HepG2 (cell line): ENCODE measurements around the gene SLC39A10. TPM values are rescaled to one million over a fixed set of nuclear protein-coding genes. Genes with fewer than 3 reads are reported as not detected.

Source experiments
- CSRNP2 ChIP-seq: sonication (generic); formaldehyde crosslinking; conservative IDR thresholded peaks from 2 replicates; pipeline ENCODE4 v1.8.0; 2022; ENCODE audit warnings: low read depth, missing genetic modification reagents
- GATAD2A ChIP-seq: IDR thresholded peaks from 2 replicates; pipeline ENCODE4 v1.6.1; 2016
- GPBP1L1 ChIP-seq: sonication (generic); formaldehyde crosslinking; IDR thresholded peaks from 2 replicates; pipeline ENCODE4 v1.5.0; 2020; ENCODE audit warnings: mild to moderate bottlenecking, missing genetic modification reagents
- HOXA3 ChIP-seq: sonication (generic); formaldehyde crosslinking; IDR thresholded peaks from 2 replicates; pipeline ENCODE4 v1.5.0; 2020; ENCODE audit warnings: missing genetic modification reagents
- JDP2 ChIP-seq: sonication (generic); formaldehyde crosslinking; IDR thresholded peaks from 2 replicates; pipeline ENCODE4 v1.8.1; 2022; ENCODE audit warnings: missing genetic modification reagents, borderline replicate concordance
- KDM3A ChIP-seq: IDR thresholded peaks from 2 replicates; pipeline ENCODE4 v1.6.1; 2018; ENCODE audit warnings: low read depth, missing compliant biosample characterization
- PRDM4 ChIP-seq: sonication (generic); formaldehyde crosslinking; IDR thresholded peaks from 2 replicates; pipeline ENCODE4 v1.9.0; 2021; ENCODE audit warnings: missing genetic modification reagents, borderline replicate concordance
- RBM39 ChIP-seq: fragments of 200-400 bp; formaldehyde crosslinking; IDR thresholded peaks from one replicate; pipeline ENCODE4 v1.6.1; 2018; ENCODE audit warnings: antibody characterized with exemption, mild to moderate bottlenecking, low read depth, low read length; ENCODE audit not compliant: poor library complexity, severe bottlenecking
- REXO4 ChIP-seq: sonication (generic); formaldehyde crosslinking; IDR thresholded peaks from 2 replicates; pipeline ENCODE4 v1.8.0; 2022; ENCODE audit warnings: missing genetic modification reagents, mild to moderate bottlenecking, borderline replicate concordance
- SMC3 ChIP-seq: IDR thresholded peaks from 2 replicates; pipeline ENCODE4 v1.6.1; 2011; ENCODE audit warnings: low read length, improper control_type of control experiment
- SNAPC5 ChIP-seq: sonication (generic); formaldehyde crosslinking; IDR thresholded peaks from 2 replicates; pipeline ENCODE4 v1.8.1; 2023; ENCODE audit warnings: mild to moderate bottlenecking, missing genetic modification reagents, borderline replicate concordance
- SRF ChIP-seq: IDR thresholded peaks from 2 replicates; pipeline ENCODE4 v1.6.1; 2011; ENCODE audit warnings: mild to moderate bottlenecking, low read depth, low read length, moderate library complexity
- SRSF9 ChIP-seq: fragments of 200-400 bp; formaldehyde crosslinking; IDR thresholded peaks from 2 replicates; pipeline ENCODE4 v1.6.1; 2018; ENCODE audit warnings: borderline replicate concordance, mild to moderate bottlenecking, low read depth, low read length; ENCODE audit not compliant: insufficient read depth, poor library complexity, severe bottlenecking
- SRY ChIP-seq: sonication (generic); formaldehyde crosslinking; IDR thresholded peaks from 2 replicates; pipeline ENCODE4 v1.8.0; 2022; ENCODE audit warnings: mild to moderate bottlenecking, missing genetic modification reagents
- TEAD3 ChIP-seq: optimal IDR thresholded peaks from 2 replicates; pipeline ENCODE3; 2016; ENCODE audit warnings: borderline replicate concordance
- TIGD3 ChIP-seq: sonication (generic); formaldehyde crosslinking; IDR thresholded peaks from 2 replicates; pipeline ENCODE4 v1.5.1; 2020; ENCODE audit warnings: mild to moderate bottlenecking, missing genetic modification reagents, borderline replicate concordance
- ZNF225 ChIP-seq: sonication (generic); formaldehyde crosslinking; IDR thresholded peaks from 2 replicates; pipeline ENCODE4 v1.4.0; 2020; ENCODE audit warnings: mild to moderate bottlenecking, missing genetic modification reagents
- ZNF335 ChIP-seq: sonication (generic); formaldehyde crosslinking; IDR thresholded peaks from 2 replicates; pipeline ENCODE4 v1.4.0; 2020; ENCODE audit warnings: missing genetic modification reagents
- ZNF557 ChIP-seq: sonication (generic); formaldehyde crosslinking; IDR thresholded peaks from 2 replicates; pipeline ENCODE4 v1.4.0; 2020; ENCODE audit warnings: missing genetic modification reagents
- ZNF570 ChIP-seq: sonication (generic); formaldehyde crosslinking; IDR thresholded peaks from 2 replicates; pipeline ENCODE4 v1.4.0; 2020; ENCODE audit warnings: mild to moderate bottlenecking, missing genetic modification reagents, borderline replicate concordance
- ZNF576 ChIP-seq: sonication (generic); formaldehyde crosslinking; IDR thresholded peaks from 2 replicates; pipeline ENCODE4 v1.4.0; 2020; ENCODE audit warnings: mild to moderate bottlenecking, missing genetic modification reagents
- ZNF720 ChIP-seq: sonication (generic); formaldehyde crosslinking; IDR thresholded peaks from 2 replicates; pipeline ENCODE4 v1.4.0; 2020; ENCODE audit warnings: missing genetic modification reagents
- polyA plus RNA-seq, 8 experiments: library from polyadenylated mRNA; depleted of rRNA in 3 of 8; stranded (reverse) in 7 of 8; unstranded in 1 of 8; fragments of >200 nt; fragmentation: Illumina TruSeq in 4 of 8; extraction: Trizol in 4 of 8; gene quantifications; 2 replicates each; pipeline versions ENCODE4 v1.2.1 to v1.2.3, GENCODE V29; 2011 to 2016; ENCODE audit warnings: low read depth in 4 of 8, missing spikeins in 1 of 8, mixed read lengths in 1 of 8; ENCODE audit not compliant: insufficient read depth in 1 of 8
- total RNA-seq, 5 experiments: library from RNA; depleted of rRNA; stranded (reverse); fragments of >200 nt; fragmentation: Illumina TruSeq; extraction: Trizol; gene quantifications; 2 replicates each; pipeline ENCODE4 v1.2.3, GENCODE V29; 2016; ENCODE audit warnings: low read depth in 1 of 5

The SLC39A10 gene
- total and polyA plus RNA-seq, 2 of the 13 experiments (the other 11 are each of a cell fraction or from before 2014, with no cell fraction given): 13.2 to 21.0 TPM

- TF ChIP-seq ZNF720 (no peak), GATAD2A (peak; percentile 50; the same call in 1 of the 2 replicates), CSRNP2 (no peak), REXO4 (peak; percentile 88; the same call in 1 of the 2 replicates), ZNF576 (no peak), GPBP1L1 (CRISPR knock-in tag) (no peak), SMC3 (no peak), RBM39 (peak; percentile 90), JDP2 (CRISPR knock-in tag) (no peak), TEAD3 (CRISPR knock-in tag) (peak; percentile 77), KDM3A (CRISPR knock-in tag) (peak; percentile 56; the same call in 1 of the 2 replicates), TIGD3 (CRISPR knock-in tag) (no peak), SRY (0 out of 2 replicates have a peak, but pooled peaks have one; percentile 49), ZNF335 (CRISPR knock-in tag) (0 out of 2 replicates have a peak, but pooled peaks have one; percentile 41), SRF (0 out of 2 replicates have a peak, but pooled peaks have one; percentile 29), PRDM4 (CRISPR knock-in tag) (peak; percentile 59; the same call in 1 of the 2 replicates), HOXA3 (CRISPR knock-in tag) (peak; percentile 13; the same call in 1 of the 2 replicates), SRSF9 (no peak), ZNF557 (no peak), SNAPC5 (peak; percentile 86), ZNF570 (CRISPR knock-in tag) (no peak), ZNF225 (CRISPR knock-in tag) (no peak; the same call in 1 of the 2 replicates)
Measured at GRCh38 chr2:195656859-195657633, at the start of gene SLC39A10 (continued).
